Osteoblast (primary cell): ENCODE measurements around the gene ADO. TPM values are rescaled to one million over a fixed set of nuclear protein-coding genes. Genes with fewer than 3 reads are reported as not detected.

Experiments used
- DNase-seq: peaks from one replicate; pipeline ENCODE4 v3.0.0; 2011; ENCODE audit warnings: low spot score, mixed read lengths; ENCODE audit not compliant: insufficient read length; ENCODE audit errors: missing footprints
- H2AFZ ChIP-seq: 2 replicates; pipeline ENCODE4 v1.6.0; 2011; ENCODE audit warnings: mild to moderate bottlenecking, low read length
- H3K27ac ChIP-seq: 2 replicates; pipeline ENCODE4 v1.5.1; 2011; ENCODE audit warnings: mild to moderate bottlenecking, low read depth, low read length, moderate library complexity
- H3K27me3 ChIP-seq: 2 replicates; pipeline ENCODE4 v1.6.0; 2012; ENCODE audit warnings: mild to moderate bottlenecking, control low read depth, inconsistent platforms, low read length, moderate library complexity; ENCODE audit not compliant: insufficient read depth
- H3K36me3 ChIP-seq: 2 replicates; pipeline ENCODE4 v1.5.1; 2011; ENCODE audit warnings: mild to moderate bottlenecking, low read length, control low read depth, moderate library complexity; ENCODE audit not compliant: insufficient read depth
- H3K4me1 ChIP-seq: 2 replicates; pipeline ENCODE4 v1.5.1; 2011; ENCODE audit warnings: mild to moderate bottlenecking, low read length, control low read depth, moderate library complexity; ENCODE audit not compliant: insufficient read depth
- H3K4me2 ChIP-seq: 2 replicates; pipeline ENCODE4 v1.6.0; 2011; ENCODE audit warnings: mild to moderate bottlenecking, low read length; ENCODE audit not compliant: insufficient read depth
- H3K4me3 ChIP-seq: fragments of 200-600 bp; sonication (generic); 3 replicates; pipeline ENCODE4 v1.5.1; 2012; ENCODE audit warnings: mild to moderate bottlenecking, low read length, inconsistent platforms; ENCODE audit not compliant: insufficient read depth
- H3K79me2 ChIP-seq: 2 replicates; pipeline ENCODE4 v1.6.0; 2012; ENCODE audit warnings: mild to moderate bottlenecking, low read length, control low read depth, inconsistent platforms; ENCODE audit not compliant: insufficient read depth
- H3K9me3 ChIP-seq: 2 replicates; pipeline ENCODE4 v1.5.1; 2011; ENCODE audit warnings: low read depth, low read length, control low read depth
- H4K20me1 ChIP-seq: 2 replicates; pipeline ENCODE4 v1.6.0; 2012; ENCODE audit warnings: mild to moderate bottlenecking, low read length, control low read depth; ENCODE audit not compliant: insufficient read depth
- total RNA-seq: library from RNA; depleted of rRNA; stranded (reverse); fragments of >200 nt; gene quantifications from 2 replicates; pipeline ENCODE4 v1.2.3, GENCODE V29; 2012
- TF ChIP-seq, protein P1 (sequence below): IDR thresholded peaks from 2 replicates; pipeline ENCODE4 v1.5.1; 2011; ENCODE audit warnings: mild to moderate bottlenecking, low read depth, low read length, moderate library complexity; ENCODE audit errors: extremely low read depth

ADO gene
- total RNA-seq, result 28.0 and 29.3 TPM in 2 replicates

DNA sequence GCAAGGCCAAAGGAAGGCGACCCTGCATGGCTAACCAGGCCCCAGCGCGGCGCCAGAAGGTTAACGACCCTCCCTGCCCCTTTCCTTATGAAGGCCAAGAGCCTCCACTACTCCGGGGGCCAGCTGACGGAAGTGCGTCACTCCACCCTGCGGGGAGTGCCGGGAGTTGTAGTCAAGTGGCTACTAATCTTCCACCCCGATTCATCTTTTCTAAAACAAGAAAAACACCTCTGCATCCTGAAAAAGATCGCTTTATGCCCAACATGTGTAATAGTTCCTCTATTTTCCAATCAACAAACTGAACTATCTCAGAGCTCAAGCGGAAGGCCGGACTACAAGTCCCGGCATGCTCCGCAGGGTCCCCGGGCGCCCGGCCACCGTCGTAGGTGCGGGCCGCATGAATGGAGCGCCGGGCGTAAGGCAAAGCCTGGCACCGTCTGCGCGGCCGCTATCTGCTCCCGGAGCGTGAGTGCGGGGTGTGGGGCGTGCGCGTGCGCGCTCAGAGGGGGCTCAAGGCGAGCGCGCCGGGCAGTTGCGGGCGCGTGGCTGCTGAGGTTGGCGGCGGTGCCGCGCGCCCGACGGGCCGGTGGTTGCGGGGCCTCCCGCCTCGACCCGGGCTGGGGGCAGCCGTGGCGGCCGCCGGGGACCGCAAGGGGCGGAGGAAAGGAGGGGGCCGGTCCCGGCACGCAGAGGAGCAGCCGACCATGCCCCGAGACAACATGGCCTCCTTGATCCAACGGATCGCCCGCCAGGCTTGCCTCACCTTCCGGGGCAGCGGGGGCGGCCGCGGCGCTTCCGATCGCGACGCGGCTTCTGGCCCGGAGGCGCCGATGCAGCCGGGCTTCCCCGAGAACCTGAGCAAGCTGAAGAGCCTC lies at the start of gene ADO:
ADO (plus strand) TSS at position 365 of the 875 bp plus-strand sequence; CDS start at position 705, 340 bp downstream.
- Histone ChIP-seq H2AFZ (peak within 1 kb of the TSS; percentile 100), H3K4me1 (peaks cover 21% of the 10 kb centered on the region), H3K27ac (peak within 1 kb of the TSS; percentile 95), H4K20me1 (peaks cover 30% of the 10 kb centered on the region), H3K79me2 (peaks cover 45% of the 10 kb centered on the region), H3K27me3 (peaks cover 6% of the 10 kb centered on the region), H3K4me3 (peak within 1 kb of the TSS; percentile 87), H3K36me3 (no peaks in the 10 kb centered on the region), H3K4me2 (peak within 1 kb of the TSS; percentile 94), H3K9me3 (no peaks in the 10 kb centered on the region)
- DNase-seq, result peak; percentile 97
- TF ChIP-seq, protein P1, sequence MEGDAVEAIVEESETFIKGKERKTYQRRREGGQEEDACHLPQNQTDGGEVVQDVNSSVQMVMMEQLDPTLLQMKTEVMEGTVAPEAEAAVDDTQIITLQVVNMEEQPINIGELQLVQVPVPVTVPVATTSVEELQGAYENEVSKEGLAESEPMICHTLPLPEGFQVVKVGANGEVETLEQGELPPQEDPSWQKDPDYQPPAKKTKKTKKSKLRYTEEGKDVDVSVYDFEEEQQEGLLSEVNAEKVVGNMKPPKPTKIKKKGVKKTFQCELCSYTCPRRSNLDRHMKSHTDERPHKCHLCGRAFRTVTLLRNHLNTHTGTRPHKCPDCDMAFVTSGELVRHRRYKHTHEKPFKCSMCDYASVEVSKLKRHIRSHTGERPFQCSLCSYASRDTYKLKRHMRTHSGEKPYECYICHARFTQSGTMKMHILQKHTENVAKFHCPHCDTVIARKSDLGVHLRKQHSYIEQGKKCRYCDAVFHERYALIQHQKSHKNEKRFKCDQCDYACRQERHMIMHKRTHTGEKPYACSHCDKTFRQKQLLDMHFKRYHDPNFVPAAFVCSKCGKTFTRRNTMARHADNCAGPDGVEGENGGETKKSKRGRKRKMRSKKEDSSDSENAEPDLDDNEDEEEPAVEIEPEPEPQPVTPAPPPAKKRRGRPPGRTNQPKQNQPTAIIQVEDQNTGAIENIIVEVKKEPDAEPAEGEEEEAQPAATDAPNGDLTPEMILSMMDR, result no peak

DNA sequence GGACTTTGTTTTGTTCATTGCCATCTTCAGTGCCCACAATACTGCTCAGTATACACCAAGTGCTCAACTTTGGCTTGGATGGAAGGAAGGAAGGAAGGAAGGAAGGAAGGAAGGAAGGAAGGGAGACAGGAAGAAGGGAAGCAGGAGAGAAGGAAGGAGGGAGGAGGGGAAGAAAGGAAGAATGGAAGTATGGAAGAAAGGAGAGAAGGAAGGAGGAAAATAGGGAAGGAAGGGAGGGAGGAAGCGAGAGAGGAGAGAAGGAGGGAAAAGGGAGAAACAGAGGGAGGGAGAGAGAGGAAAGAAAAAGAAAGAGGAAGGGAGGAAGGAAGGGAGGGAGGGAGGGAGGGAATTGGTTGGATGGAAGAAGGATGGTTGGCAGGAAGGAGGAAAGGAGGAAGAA lies 49.6 kb upstream of the ADO start:
- no peak for DNase-seq
- H3K79me2 ChIP-seq, result no peaks in the 10 kb centered on the region
- TF ChIP-seq, protein P1, result no peak
- H3K4me2 ChIP-seq, result no peak overlapping the region
- no peak overlapping the region for H2AFZ ChIP-seq
- H3K36me3 ChIP-seq, result no peaks in the 10 kb centered on the region
- H3K9me3 ChIP-seq, result no peaks in the 10 kb centered on the region
- H3K4me1 ChIP-seq, result no peaks in the 10 kb centered on the region
- no peak overlapping the region for H3K4me3 ChIP-seq
- peaks cover 11% of the 10 kb centered on the region for H3K27me3 ChIP-seq
- no peak overlapping the region for H3K27ac ChIP-seq
- no peaks in the 10 kb centered on the region for H4K20me1 ChIP-seq

DNA sequence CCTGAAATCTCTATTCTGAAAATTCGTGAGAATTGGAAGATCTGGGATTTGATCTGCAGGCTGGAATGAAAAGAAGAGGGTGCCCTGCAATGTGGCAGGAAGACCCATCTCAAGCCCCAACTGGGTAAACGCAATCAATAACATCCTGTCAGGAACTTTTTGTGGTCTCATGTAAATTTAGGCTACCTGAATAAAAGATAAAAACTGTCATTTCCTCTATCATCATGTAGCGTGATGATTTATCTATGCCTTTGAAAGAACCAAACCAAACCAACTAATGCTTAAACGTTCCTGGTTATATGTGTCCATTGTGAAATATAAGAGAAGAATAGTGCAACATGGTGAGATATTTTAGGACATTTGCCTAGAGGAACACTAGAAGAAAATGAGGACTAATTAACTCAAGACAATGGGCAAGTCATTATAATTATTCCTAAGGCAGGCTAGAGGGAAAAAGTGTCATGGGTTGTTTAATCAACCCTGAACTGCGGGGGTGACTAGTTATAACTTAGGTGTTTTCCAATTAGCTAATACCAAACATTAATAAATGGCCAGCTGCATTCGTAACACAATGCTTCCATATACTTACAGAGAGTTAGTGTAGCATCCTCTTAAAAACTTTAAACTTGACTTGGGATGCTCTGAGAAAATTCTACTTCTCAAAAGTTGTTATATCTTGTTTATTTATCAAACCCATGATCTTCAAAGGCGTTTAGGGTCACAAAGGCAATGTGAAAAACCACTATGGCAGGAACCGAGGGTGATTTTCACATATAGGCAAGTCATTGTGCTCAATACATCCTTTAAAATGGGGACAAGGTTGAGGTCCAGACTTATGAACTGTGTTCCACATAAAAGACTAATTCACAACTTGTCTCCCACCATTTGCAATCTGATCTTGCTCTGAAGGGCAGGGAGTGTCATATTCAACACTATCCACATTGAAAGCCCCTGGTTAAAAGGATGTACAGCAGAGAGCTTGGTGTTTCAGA lies 48.6 kb upstream of the ADO start:
- Histone ChIP-seq H4K20me1 (no peaks in the 10 kb centered on the region), H3K27me3 (peaks cover 11% of the 10 kb centered on the region), H3K27ac (no peak overlapping the region), H3K9me3 (no peaks in the 10 kb centered on the region), H3K4me2 (no peak overlapping the region), H3K36me3 (no peaks in the 10 kb centered on the region), H3K4me3 (no peak overlapping the region), H3K79me2 (no peaks in the 10 kb centered on the region), H2AFZ (no peak overlapping the region), H3K4me1 (no peaks in the 10 kb centered on the region)
- DNase-seq, result no peak
- TF ChIP-seq, protein P1, result no peak
